GM12892 (cell line): ENCODE results near the gene PDE1C.
A peak's percentile ranks its signal among the peaks of the same experiment; 100 is the strongest.

Experiments
- DNase-seq: peaks from one replicate; pipeline ENCODE4 v3.0.0; 2011; ENCODE audit not compliant: insufficient read length
- FAIRE-seq: peaks from 2 replicates; lab custom pipeline; 2011; peaks lifted over from hg19 to GRCh38; lab: Jason Lieb, UNC
- POLR2A ChIP-seq: IDR thresholded peaks from 2 replicates; pipeline ENCODE4 v1.6.1; 2011; ENCODE audit warnings: low read depth, low read length, control low read depth
- POLR2AphosphoS5 ChIP-seq: IDR thresholded peaks from 2 replicates; pipeline ENCODE4 v1.6.1; 2011; ENCODE audit warnings: low read depth, low read length, control low read depth
- TAF1 ChIP-seq: IDR thresholded peaks from 2 replicates; pipeline ENCODE4 v1.6.1; 2011; ENCODE audit warnings: low read depth, mild to moderate bottlenecking, control low read depth, low read length, borderline replicate concordance

The PDE1C gene

GRCh38 chr7:31892099-31892829 is 177.9 kb downstream of the PDE1C start:
- FAIRE-seq: peak; percentile 42
- DNase-seq: no peak
- TF ChIP-seq TAF1 (no peak), POLR2A (no peak), POLR2AphosphoS5 (no peak)

- TF ChIP-seq POLR2A (no peak), POLR2AphosphoS5 (no peak), TAF1 (no peak)
- DNase-seq: no peak
- FAIRE-seq: peak; percentile 9
Measured at GRCh38 chr7:31890766-31891165, 179.4 kb downstream of the PDE1C start.

DNA sequence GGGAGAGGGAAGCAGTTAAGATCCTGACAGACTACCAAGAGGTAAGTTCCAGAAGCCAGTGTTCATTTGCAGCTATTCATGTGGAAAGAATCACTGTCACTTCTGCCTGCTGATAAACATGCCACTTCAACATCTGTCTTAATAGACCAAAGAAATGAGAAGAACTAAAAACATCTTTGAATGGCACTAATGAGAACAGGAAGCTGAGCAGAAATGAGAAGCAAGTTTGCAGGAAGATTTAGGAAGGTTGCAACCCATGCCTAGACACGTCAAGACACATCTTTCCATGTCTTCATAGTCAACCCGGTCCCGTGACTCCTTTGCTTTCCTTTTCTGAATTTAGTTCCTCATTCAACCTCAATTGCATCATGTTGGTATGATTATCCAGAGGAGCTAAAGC is 180.0 kb downstream of the PDE1C start:
- DNase-seq (no peak), FAIRE-seq (no peak)
- no peak for TF ChIP-seq POLR2A
- TF ChIP-seq TAF1: no peak
- no peak for TF ChIP-seq POLR2AphosphoS5

DNA sequence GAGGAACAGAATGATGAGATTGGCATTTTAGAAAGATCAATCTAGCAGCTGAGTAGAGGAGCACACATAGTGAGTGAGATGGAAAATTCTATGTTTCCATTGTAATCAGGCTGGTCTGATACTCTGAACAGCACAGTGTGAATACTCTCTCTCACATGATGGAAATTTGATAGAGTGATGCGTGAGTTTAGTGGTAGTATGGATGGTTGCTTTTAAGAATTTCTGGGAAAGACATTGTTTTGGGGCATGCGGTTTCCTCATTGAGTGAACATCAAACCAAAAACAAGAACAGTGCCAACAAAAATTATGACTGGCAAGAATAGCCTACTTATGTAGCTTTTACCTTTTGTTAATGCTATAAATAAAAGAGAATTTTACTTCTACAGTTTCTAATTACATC is 183.2 kb downstream of the PDE1C start:
- DNase-seq (no peak), FAIRE-seq (no peak)
- no peak for TF ChIP-seq POLR2AphosphoS5
- no peak for TF ChIP-seq TAF1

DNA sequence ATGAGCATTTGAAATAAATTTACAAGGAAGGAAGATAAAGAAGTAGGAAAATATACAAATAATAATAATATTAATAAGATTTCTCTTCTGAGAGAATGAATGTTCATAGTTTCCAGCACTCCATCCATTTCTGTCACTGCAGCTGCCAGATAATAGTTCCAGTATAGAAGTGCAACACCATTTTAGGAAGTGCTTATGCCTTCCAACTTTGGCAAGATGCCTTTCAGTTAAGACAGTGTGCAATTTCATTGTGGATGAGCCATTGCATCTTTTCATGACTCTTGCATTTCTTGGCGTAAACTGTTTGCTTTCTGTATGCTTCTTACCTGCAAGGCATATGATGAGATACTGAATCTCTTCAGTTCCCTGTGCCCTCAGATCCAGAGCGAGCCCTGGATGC is 185.0 kb downstream of the PDE1C start:
- no peak for DNase-seq
- no peak for TF ChIP-seq POLR2AphosphoS5
- no peak for TF ChIP-seq POLR2A
- no peak for TF ChIP-seq TAF1
- FAIRE-seq: no peak

DNA sequence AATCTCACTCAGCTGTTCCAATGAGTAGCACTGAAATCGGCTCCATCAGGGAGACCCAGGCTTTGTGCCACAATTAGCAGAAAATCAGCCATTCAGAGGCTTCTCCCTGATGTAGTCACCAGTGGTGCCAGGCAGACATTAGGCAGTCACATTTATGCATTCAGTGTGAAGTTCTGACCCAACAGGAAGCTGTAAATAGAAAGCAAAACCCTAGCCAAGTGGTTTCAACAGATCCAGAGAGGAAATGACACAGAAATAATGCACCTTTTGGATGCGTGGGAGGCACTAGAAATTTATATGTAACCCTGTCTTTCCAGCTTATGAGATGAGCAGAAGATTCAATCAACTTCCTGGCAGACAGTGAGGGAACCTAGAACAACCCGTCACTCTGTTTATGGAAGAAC is 186.4 kb downstream of the PDE1C start:
- no peak for DNase-seq
- no peak for TF ChIP-seq POLR2AphosphoS5
- no peak for TF ChIP-seq TAF1
- no peak for TF ChIP-seq POLR2A
- no peak for FAIRE-seq

DNA sequence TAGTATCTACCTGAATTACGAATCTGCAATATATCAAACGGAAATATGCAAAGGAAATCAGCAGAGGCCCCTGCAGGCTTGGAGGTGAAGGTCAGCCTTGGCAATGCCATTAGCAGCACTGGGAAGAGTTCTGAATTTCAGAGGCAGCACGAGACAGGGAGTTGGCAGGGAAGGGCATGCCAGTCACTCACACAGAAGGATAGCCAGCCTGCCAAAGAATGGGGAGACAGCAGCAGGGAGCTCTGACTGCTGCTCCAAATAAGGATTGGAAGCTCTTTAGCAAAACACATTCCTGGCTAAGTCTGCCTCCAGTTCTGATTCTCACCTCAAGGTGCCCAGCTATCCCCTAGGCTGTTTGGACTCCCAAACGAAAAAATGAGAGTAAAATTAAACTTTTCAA is 188.0 kb downstream of the PDE1C start:
- no peak for DNase-seq
- TF ChIP-seq TAF1 (no peak), POLR2AphosphoS5 (no peak)
- no peak for FAIRE-seq

- FAIRE-seq (no peak), DNase-seq (no peak)
- TF ChIP-seq TAF1 (no peak), POLR2A (no peak), POLR2AphosphoS5 (no peak)
Measured at GRCh38 chr7:31878875-31879274, 191.3 kb downstream of the PDE1C start.

DNA sequence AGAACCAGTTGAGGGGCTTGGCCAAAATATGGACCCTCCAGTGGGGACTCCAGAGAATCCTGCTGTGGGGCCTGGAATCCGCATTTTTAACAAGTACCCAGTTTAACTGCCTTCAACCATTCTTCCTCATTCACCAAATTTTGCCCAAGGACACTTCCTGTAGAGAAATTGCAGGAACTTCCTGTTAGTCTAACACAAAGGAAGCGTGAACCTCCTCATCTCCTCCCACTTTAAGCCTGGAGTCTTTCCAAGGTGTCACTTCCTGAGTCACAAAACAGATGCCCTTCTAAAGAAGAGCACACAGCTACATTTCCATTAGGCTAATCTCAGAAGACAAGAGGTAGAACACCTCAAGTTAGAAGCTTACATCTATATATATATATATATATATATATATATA is 194.8 kb downstream of the PDE1C start:
- FAIRE-seq (no peak), DNase-seq (no peak)
- TF ChIP-seq POLR2AphosphoS5: no peak
- TF ChIP-seq TAF1: no peak
- no peak for TF ChIP-seq POLR2A

- DNase-seq (no peak), FAIRE-seq (no peak)
- TF ChIP-seq POLR2AphosphoS5 (no peak), POLR2A (no peak), TAF1 (no peak)
Measured at GRCh38 chr7:31874631-31875386, 195.4 kb downstream of the PDE1C start.

DNA sequence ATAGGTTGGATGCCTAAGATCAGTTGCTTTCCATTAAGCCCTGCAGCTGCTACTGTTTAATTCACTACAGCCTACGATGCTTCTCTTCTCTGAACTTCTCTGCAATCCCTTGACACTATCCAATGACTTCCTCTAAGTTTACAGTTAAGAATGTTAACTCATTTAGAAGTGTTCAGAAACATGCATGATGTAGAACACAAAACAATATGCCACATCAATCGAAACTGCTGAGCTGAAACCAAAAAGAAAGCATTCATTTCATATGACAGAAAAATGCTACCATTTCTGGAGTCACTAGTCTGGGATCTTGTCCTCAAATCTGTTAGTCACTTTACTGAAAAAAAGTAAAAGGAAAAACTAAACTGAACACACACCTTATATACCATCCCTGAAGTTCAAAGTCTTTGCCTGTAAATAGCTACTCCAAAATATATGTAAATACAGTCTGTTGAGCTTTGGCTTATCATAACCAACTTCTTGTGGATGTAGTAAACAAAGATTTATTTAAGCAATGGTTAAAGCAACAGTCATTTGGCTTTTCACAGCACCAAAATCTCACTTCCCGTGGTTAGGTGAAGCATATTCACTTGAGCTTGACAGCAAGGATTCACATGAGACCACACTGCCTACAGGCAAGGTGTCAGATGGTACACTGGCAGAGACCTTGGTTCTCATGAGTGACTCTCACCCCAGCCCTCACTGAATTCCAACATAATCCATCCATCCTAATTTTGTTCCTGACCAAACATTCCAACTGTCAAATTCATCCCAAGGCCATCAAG is 196.2 kb downstream of the PDE1C start:
- no peak for TF ChIP-seq POLR2AphosphoS5
- no peak for TF ChIP-seq POLR2A
- TF ChIP-seq TAF1: no peak
- DNase-seq: no peak
- peak; percentile 38 for FAIRE-seq

DNA sequence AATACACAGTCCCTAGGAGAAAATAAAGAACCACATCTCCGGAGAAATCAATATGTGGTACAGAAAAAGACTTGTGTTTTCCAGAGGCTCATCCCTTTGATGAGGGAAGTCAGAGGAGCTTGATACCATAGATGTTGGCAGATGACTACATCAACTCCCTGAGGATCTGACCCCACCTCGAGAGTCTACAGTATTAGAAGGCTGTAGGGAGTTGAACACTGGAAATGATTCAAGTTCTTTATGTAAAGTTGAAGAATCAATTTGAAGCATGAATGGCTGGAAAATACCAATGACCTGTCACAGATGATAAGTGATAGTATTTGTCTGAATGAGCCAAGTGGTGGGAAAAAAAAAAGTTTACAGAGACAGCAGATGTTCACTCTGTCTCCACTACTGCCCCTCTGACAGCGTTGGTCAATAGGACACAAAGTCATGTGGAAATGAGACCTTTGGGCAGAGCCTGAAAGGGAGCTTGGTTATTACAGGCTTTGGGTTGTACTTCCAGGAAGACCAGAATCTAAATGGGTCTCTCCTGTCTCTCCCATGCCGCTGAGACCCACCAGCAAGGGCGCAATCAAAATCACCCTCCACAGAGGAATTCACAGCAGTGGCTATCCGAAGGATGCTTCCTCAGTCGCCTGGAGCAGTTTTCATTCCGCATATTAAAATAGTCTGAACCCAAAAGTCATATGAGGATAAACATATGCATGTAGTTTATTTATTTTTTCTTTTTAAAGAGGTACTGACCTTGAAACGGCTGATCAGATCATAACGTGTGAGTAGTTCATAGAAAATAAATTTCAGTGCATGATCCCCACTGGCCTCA is 197.4 kb downstream of the PDE1C start:
- TF ChIP-seq TAF1 (no peak), POLR2AphosphoS5 (no peak), POLR2A (no peak)
- DNase-seq: no peak
- no peak for FAIRE-seq
